ENCODE results near the gene ATP6V1E1. TPM values are rescaled to one million over a fixed set of nuclear protein-coding genes. Genes with fewer than 3 reads are reported as not detected.

ATP6V1E1 gene
- total RNA-seq, 1 donor from 2014 or later: 119 TPM

DNA sequence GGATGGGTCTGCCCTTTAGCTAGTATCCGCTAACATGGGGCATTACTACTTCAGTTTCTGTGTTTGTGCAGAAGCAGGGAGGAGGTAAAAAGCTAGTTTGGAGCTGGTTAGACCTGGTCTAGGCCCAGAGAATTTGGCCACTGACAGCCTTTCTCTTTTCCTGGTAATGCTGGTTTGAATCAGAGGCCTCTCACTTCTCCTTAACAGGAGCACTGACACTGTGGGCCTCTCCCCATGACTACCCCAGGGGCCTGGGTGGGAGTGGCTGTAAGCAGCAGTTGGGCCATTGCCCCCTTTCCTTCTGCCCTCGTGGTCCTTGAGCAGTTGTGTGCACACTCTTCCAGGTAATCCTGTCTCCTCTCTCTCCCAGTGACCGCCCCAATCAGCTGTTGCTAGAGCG is 73.7 kb downstream of the ATP6V1E1 start:
- DNase-seq (ENCODE audit: low read depth) (no peak), FAIRE-seq (no peak)
- TF ChIP-seq, protein P1, sequence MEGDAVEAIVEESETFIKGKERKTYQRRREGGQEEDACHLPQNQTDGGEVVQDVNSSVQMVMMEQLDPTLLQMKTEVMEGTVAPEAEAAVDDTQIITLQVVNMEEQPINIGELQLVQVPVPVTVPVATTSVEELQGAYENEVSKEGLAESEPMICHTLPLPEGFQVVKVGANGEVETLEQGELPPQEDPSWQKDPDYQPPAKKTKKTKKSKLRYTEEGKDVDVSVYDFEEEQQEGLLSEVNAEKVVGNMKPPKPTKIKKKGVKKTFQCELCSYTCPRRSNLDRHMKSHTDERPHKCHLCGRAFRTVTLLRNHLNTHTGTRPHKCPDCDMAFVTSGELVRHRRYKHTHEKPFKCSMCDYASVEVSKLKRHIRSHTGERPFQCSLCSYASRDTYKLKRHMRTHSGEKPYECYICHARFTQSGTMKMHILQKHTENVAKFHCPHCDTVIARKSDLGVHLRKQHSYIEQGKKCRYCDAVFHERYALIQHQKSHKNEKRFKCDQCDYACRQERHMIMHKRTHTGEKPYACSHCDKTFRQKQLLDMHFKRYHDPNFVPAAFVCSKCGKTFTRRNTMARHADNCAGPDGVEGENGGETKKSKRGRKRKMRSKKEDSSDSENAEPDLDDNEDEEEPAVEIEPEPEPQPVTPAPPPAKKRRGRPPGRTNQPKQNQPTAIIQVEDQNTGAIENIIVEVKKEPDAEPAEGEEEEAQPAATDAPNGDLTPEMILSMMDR (IDR thresholded peaks at IDR 0.05; ENCODE audit: insufficient read depth, low read length, severe bottlenecking): no peak
- H3K4me3 ChIP-seq (ENCODE audit: low read depth, low read length): no peak overlapping the region
- H3K36me3 ChIP-seq (ENCODE audit: control insufficient read depth, insufficient read depth, low read length): no peaks in the 10 kb centered on the region
- H3K27me3 ChIP-seq (ENCODE audit: control insufficient read depth, insufficient read depth, low read length): no peaks in the 10 kb centered on the region

DNA sequence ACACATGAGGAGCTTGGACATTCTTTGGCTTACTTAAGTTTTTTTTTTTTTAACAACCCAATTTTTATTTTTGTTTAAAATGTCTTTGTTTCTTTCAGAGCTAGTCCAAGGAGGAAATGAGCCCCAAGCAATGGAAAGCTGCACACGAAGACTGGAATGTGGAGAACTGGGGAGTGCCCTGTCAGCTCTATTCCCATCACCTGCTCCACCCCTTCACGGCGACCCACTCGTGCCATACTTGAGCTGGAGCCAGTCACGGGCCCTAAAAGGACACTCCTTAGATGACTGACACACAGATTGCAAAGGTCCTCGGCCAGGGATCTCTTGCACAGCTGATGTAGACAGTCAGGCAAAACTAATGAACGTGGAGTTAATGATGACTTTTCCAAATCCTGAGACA is 75.8 kb downstream of the ATP6V1E1 start:
- FAIRE-seq: no peak
- no peak for DNase-seq (ENCODE audit: low read depth)
- Histone ChIP-seq H3K36me3 (ENCODE audit: control insufficient read depth, insufficient read depth, low read length) (no peaks in the 10 kb centered on the region), H3K27me3 (ENCODE audit: control insufficient read depth, insufficient read depth, low read length) (no peaks in the 10 kb centered on the region), H3K4me3 (ENCODE audit: low read depth, low read length) (no peak overlapping the region)
- TF ChIP-seq, protein P1 (IDR thresholded peaks at IDR 0.05; ENCODE audit: insufficient read depth, low read length, severe bottlenecking): no peak

DNA sequence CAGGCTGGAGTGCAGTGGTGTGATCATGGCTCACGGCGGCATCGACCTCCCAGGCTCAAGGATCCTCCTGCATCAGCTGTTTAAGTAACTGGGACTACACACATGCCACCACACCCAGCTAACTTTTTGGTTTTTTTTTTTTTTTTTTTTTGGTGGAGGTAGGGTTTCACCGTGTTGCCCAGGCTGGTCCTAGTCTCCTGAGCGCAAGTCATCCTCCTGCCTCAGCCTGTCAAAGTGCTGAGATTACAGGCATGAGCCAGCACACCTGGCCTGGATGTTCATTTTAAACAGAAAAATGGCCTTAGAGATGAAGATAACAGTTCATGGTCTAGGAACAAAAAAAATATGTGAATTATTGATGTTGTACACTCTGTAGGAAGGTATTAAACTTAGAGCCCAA is 78.9 kb downstream of the ATP6V1E1 start:
- no peak for FAIRE-seq
- TF ChIP-seq, protein P1 (IDR thresholded peaks at IDR 0.05; ENCODE audit: insufficient read depth, low read length, severe bottlenecking): no peak

DNA sequence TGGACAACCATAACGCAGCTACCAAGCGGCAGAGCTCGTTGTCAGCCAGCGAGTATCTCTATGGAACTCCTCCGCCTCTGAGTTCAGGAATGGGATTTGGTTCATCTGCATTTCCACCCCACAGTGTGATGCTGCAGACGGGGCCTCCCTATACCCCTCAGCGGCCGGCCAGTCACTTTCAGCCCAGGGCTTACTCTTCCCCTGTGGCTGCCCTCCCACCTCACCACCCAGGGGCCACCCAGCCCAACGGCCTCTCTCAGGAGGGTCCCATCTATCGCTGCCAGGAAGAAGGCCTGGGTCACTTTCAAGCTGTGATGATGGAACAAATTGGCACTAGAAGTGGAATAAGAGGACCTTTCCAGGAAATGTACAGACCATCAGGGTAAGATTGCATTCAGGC is 79.4 kb downstream of the ATP6V1E1 start:
- Histone ChIP-seq H3K36me3 (ENCODE audit: control insufficient read depth, insufficient read depth, low read length) (no peaks in the 10 kb centered on the region), H3K27me3 (ENCODE audit: control insufficient read depth, insufficient read depth, low read length) (no peaks in the 10 kb centered on the region), H3K4me3 (ENCODE audit: low read depth, low read length) (no peak overlapping the region)
- TF ChIP-seq, protein P1 (IDR thresholded peaks at IDR 0.05; ENCODE audit: insufficient read depth, low read length, severe bottlenecking): no peak
- FAIRE-seq: no peak
- DNase-seq (ENCODE audit: low read depth): no peak

More for the DNA sequence above, 78.9 kb downstream of the ATP6V1E1 start:
- peak; percentile 65 for DNase-seq (ENCODE audit: low read depth)
- Histone ChIP-seq H3K27me3 (ENCODE audit: control insufficient read depth, insufficient read depth, low read length) (no peaks in the 10 kb centered on the region), H3K4me3 (ENCODE audit: low read depth, low read length) (no peak overlapping the region), H3K36me3 (ENCODE audit: control insufficient read depth, insufficient read depth, low read length) (no peaks in the 10 kb centered on the region)

DNA sequence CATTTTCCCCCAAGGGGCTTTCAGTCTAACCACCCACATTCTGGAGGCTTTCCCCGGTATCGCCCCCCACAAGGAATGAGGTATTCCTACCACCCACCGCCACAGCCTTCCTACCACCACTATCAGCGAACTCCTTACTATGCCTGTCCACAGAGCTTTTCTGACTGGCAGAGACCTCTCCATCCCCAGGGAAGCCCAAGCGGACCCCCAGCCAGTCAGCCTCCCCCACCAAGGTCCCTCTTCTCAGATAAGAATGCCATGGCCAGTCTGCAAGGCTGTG is 79.9 kb downstream of the ATP6V1E1 start:
- FAIRE-seq (no peak), DNase-seq (ENCODE audit: low read depth) (no peak)
- Histone ChIP-seq H3K4me3 (ENCODE audit: low read depth, low read length) (no peak overlapping the region), H3K27me3 (ENCODE audit: control insufficient read depth, insufficient read depth, low read length) (no peaks in the 10 kb centered on the region), H3K36me3 (ENCODE audit: control insufficient read depth, insufficient read depth, low read length) (no peaks in the 10 kb centered on the region)
- TF ChIP-seq, protein P1 (IDR thresholded peaks at IDR 0.05; ENCODE audit: insufficient read depth, low read length, severe bottlenecking): no peak

DNA sequence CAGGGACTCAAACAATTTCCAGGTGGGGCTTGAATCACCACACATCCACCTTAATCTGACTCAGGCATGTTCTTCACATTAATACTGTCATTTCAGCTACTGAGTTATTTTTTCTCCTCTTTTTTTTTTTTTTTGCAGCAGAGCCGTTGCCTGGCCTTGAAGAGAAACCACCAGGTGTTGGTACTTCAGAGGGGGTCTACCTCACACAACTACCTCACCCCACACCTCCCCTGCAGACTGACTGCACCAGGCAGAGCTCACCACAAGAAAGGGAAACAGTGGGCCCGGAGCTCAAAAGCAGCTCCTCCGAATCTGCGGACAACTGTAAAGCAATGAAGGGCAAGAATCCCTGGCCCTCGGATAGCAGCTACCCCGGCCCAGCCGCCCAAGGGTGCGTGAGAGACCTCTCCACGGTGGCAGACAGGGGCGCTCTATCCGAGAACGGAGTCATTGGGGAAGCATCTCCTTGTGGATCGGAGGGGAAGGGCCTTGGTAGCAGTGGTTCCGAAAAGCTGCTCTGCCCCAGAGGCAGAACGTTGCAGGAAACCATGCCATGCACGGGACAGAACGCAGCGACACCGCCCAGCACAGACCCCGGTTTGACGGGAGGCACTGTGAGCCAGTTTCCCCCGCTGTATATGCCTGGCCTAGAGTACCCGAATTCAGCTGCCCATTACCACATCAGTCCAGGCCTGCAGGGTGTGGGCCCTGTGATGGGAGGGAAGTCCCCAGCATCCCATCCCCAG is 80.4 kb downstream of the ATP6V1E1 start:
- no peak overlapping the region for H3K4me3 ChIP-seq (ENCODE audit: low read depth, low read length)

More for the DNA sequence above, 80.4 kb downstream of the ATP6V1E1 start:
- H3K36me3 ChIP-seq (ENCODE audit: control insufficient read depth, insufficient read depth, low read length): no peaks in the 10 kb centered on the region
- FAIRE-seq: no peak
- TF ChIP-seq, protein P1 (IDR thresholded peaks at IDR 0.05; ENCODE audit: insufficient read depth, low read length, severe bottlenecking): no peak
- no peak for DNase-seq (ENCODE audit: low read depth)
- no peaks in the 10 kb centered on the region for H3K27me3 ChIP-seq (ENCODE audit: control insufficient read depth, insufficient read depth, low read length)
